Measurements from ENCODE around the gene HIGD1A.

- TF ChIP-seq CTCF (conservative IDR thresholded peaks at IDR 0.05; ENCODE audit: low read length): no peak
- TF ChIP-seq EZH2phosphoT487 (IDR thresholded peaks at IDR 0.05; ENCODE audit: borderline replicate concordance, low read depth, low read length): no peak
Observed at GRCh38 chr3:42790714-42791229, 13.5 kb downstream of the HIGD1A start.

Measured in OCI-LY7 (cell line).